ENCODE data around the gene VAV2.

VAV2 gene

GRCh38 chr9:133930682-133931485, 61.2 kb downstream of the VAV2 start:
- TF ChIP-seq, protein P1, sequence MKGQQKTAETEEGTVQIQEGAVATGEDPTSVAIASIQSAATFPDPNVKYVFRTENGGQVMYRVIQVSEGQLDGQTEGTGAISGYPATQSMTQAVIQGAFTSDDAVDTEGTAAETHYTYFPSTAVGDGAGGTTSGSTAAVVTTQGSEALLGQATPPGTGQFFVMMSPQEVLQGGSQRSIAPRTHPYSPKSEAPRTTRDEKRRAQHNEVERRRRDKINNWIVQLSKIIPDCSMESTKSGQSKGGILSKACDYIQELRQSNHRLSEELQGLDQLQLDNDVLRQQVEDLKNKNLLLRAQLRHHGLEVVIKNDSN (IDR thresholded peaks at IDR 0.05) = no peak
- TF ChIP-seq CEBPB (IDR thresholded peaks at IDR 0.05) (no peak), YY1 (IDR thresholded peaks at IDR 0.05; ENCODE audit: low read depth) (no peak), NFIC (IDR thresholded peaks at IDR 0.05) (no peak), EP300 (IDR thresholded peaks at IDR 0.05; ENCODE audit: borderline replicate concordance) (no peak), RAD21 (IDR thresholded peaks at IDR 0.05; ENCODE audit: low read depth) (no peak), FOXM1 (IDR thresholded peaks at IDR 0.05; ENCODE audit: borderline replicate concordance, low read depth) (no peak), EGR1 (IDR thresholded peaks at IDR 0.05) (no peak), TCF12 (IDR thresholded peaks at IDR 0.05; ENCODE audit: low read depth) (no peak), MAX (IDR thresholded peaks at IDR 0.05) (no peak), ZBTB7A (IDR thresholded peaks at IDR 0.05; ENCODE audit: low read depth) (no peak), REST (IDR thresholded peaks at IDR 0.05; ENCODE audit: low read depth) (no peak), TEAD4 (IDR thresholded peaks at IDR 0.05) (no peak), CREB1 (IDR thresholded peaks at IDR 0.05; ENCODE audit: low read depth) (no peak), TAF1 (IDR thresholded peaks at IDR 0.05; ENCODE audit: low read depth) (no peak)

GRCh38 chr9:133930046-133930681, 62.0 kb downstream of the VAV2 start:
- TF ChIP-seq ZBTB7A (IDR thresholded peaks at IDR 0.05; ENCODE audit: low read depth) (no peak), MAX (IDR thresholded peaks at IDR 0.05) (no peak), NFIC (IDR thresholded peaks at IDR 0.05) (no peak), TAF1 (IDR thresholded peaks at IDR 0.05; ENCODE audit: low read depth) (no peak), REST (IDR thresholded peaks at IDR 0.05; ENCODE audit: low read depth) (no peak), FOXM1 (IDR thresholded peaks at IDR 0.05; ENCODE audit: borderline replicate concordance, low read depth) (no peak)
- TF ChIP-seq, protein P1 (IDR thresholded peaks at IDR 0.05) = no peak

DNA sequence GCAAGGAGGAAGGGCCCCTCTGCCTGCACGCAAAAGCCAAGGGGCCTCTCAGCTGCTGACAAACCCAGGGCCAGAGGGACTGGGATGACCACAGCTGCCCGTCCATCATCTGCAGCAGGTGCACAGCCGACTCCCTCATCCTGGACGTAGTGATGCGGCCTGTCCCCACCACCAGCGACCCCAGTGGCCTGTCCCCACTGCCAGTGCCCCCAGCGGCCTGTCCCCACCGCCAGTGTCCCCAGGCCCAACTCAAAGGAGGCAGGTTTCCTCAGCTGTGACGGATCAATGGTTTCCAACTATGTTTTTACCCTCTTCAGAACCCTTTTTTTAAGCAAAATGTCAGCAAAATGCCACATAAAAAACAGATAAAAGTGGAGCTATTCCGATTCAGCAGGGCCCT, 62.5 kb downstream of the VAV2 start:
- TF ChIP-seq EGR1 (IDR thresholded peaks at IDR 0.05) (no peak), TAF1 (IDR thresholded peaks at IDR 0.05; ENCODE audit: low read depth) (no peak), MAX (IDR thresholded peaks at IDR 0.05) (no peak), REST (IDR thresholded peaks at IDR 0.05; ENCODE audit: low read depth) (no peak), TCF12 (IDR thresholded peaks at IDR 0.05; ENCODE audit: low read depth) (no peak), ZBTB7A (IDR thresholded peaks at IDR 0.05; ENCODE audit: low read depth) (no peak), YY1 (IDR thresholded peaks at IDR 0.05; ENCODE audit: low read depth) (no peak), RAD21 (IDR thresholded peaks at IDR 0.05; ENCODE audit: low read depth) (no peak), NFIC (IDR thresholded peaks at IDR 0.05) (no peak)
- TF ChIP-seq, protein P1 (IDR thresholded peaks at IDR 0.05) = no peak
